NCI-H510A (cell line): Measurements from ENCODE around the gene PLEKHN1.
"Not testable (repeated sequence)": the region's sequence is repeated elsewhere in the genome, so short reads cannot be mapped to it uniquely, and the experiment has no call there.

Source experiments
- DNase-seq: peaks from one replicate; lab custom pipeline; 2025; lab: John Stamatoyannopoulos, UW

The PLEKHN1 gene

GRCh38 chr1:992362-992761 is 26.1 kb downstream of the PLEKHN1 start:
- DNase-seq, result no peak

GRCh38 chr1:993379-993995 is 27.2 kb downstream of the PLEKHN1 start:
- no peak for DNase-seq

GRCh38 chr1:994546-994945 is 28.3 kb downstream of the PLEKHN1 start:
- not testable (repeated sequence) for DNase-seq

GRCh38 chr1:995665-996633 is 29.7 kb downstream of the PLEKHN1 start:
- no peak for DNase-seq

- DNase-seq, result no peak
These were observed 30.8 kb downstream of the PLEKHN1 start for GRCh38 chr1:996851-997712.

- DNase-seq, result no peak
These were observed 31.4 kb downstream of the PLEKHN1 start for GRCh38 chr1:997713-997992.

- DNase-seq, result no peak
These were observed 31.9 kb downstream of the PLEKHN1 start for GRCh38 chr1:997993-998744.

- no peak for DNase-seq
These were observed 32.4 kb downstream of the PLEKHN1 start for GRCh38 chr1:998745-998994.

- DNase-seq, result peak; percentile 43
These were observed 32.9 kb downstream of the PLEKHN1 start for GRCh38 chr1:998995-999724.

- peak; percentile 96 for DNase-seq
These were observed 33.6 kb downstream of the PLEKHN1 start, which contains the start of gene HES4 for GRCh38 chr1:999725-1000356. HES4 (minus strand) TSS chr1:1000097; CDS start chr1:999973, 124 bp downstream.

GRCh38 chr1:1000357-1001056 is 34.2 kb downstream of the PLEKHN1 start:
- DNase-seq, result peak; percentile 90

GRCh38 chr1:1001057-1001783 is 34.9 kb downstream of the PLEKHN1 start:
- no peak for DNase-seq

GRCh38 chr1:1003618-1004419 is 37.5 kb downstream of the PLEKHN1 start:
- no peak for DNase-seq

GRCh38 chr1:1004420-1004779 is 38.1 kb downstream of the PLEKHN1 start:
- no peak for DNase-seq

GRCh38 chr1:1004780-1005697 is 38.8 kb downstream of the PLEKHN1 start:
- DNase-seq, result no peak

GRCh38 chr1:1005774-1006304 is 39.6 kb downstream of the PLEKHN1 start:
- no peak for DNase-seq
